DND-41 (cell line): ENCODE measurements around the gene PEPD.

Experiments
- ATAC-seq: fragments of 200-7000 bp; cut with Tn5 transposase; 3 replicates; pipeline ENCODE4 v1.9.1; 2021; ENCODE audit warnings: low read depth; ENCODE audit not compliant: insufficient read depth
- DNase-seq: peaks from one replicate; pipeline ENCODE4 v3.0.0-alpha.2; 2020
- H2AFZ ChIP-seq: 2 replicates; pipeline ENCODE4 v1.6.0; 2012; ENCODE audit warnings: low read depth, low read length
- H3K27ac ChIP-seq: 2 replicates; pipeline ENCODE4 v1.5.1; 2012; ENCODE audit warnings: low read length, inconsistent platforms
- H3K27me3 ChIP-seq: fragments of 200-600 bp; sonication (generic); 2 replicates; pipeline ENCODE4 v1.6.0; 2012; ENCODE audit warnings: low read length, mild to moderate bottlenecking, inconsistent platforms; ENCODE audit not compliant: insufficient read depth, poor library complexity
- H3K36me3 ChIP-seq: 2 replicates; pipeline ENCODE4 v1.5.1; 2012; ENCODE audit warnings: low read length, inconsistent platforms; ENCODE audit not compliant: insufficient read depth
- H3K4me1 ChIP-seq: 2 replicates; pipeline ENCODE4 v1.5.1; 2012; ENCODE audit warnings: mild to moderate bottlenecking, low read length; ENCODE audit not compliant: insufficient read depth
- H3K4me2 ChIP-seq: 2 replicates; pipeline ENCODE4 v1.6.0; 2012; ENCODE audit warnings: mild to moderate bottlenecking, moderate library complexity, low read length, inconsistent platforms; ENCODE audit not compliant: insufficient read depth
- H3K4me3 ChIP-seq, 2 experiments: fragments of 200-600 bp in 1 of 2; shearing (Covaris generic) in 1 of 2; 2 replicates each; pipeline ENCODE4 v1.5.1; 2012 to 2016; ENCODE audit warnings: inconsistent platforms in 2 of 2, low read length in 2 of 2, mild to moderate bottlenecking in 2 of 2, low read depth in 1 of 2, moderate library complexity in 1 of 2
- H3K79me2 ChIP-seq: 2 replicates; pipeline ENCODE4 v1.6.0; 2012; ENCODE audit warnings: low read length, inconsistent platforms; ENCODE audit not compliant: insufficient read depth
- H3K9ac ChIP-seq: 2 replicates; pipeline ENCODE4 v1.6.0; 2012; ENCODE audit warnings: low read depth, mild to moderate bottlenecking, inconsistent platforms, low read length, moderate library complexity
- H3K9me3 ChIP-seq: 2 replicates; pipeline ENCODE4 v1.5.1; 2012; ENCODE audit warnings: low read length, moderate library complexity, mild to moderate bottlenecking, inconsistent platforms; ENCODE audit not compliant: insufficient read depth, severe bottlenecking
- H4K20me1 ChIP-seq: 2 replicates; pipeline ENCODE4 v1.6.0; 2012; ENCODE audit warnings: low read length; ENCODE audit not compliant: insufficient read depth
- CTCF ChIP-seq: IDR thresholded peaks from 2 replicates; pipeline ENCODE4 v1.5.1; 2012; ENCODE audit warnings: borderline replicate concordance, low read length, moderate library complexity, mild to moderate bottlenecking; ENCODE audit not compliant: poor library complexity, severe bottlenecking; ENCODE audit errors: extremely low read depth
- EZH2 ChIP-seq: IDR thresholded peaks from 3 replicates; pipeline ENCODE4 v1.6.1; 2012; ENCODE audit warnings: borderline replicate concordance, low read depth, mild to moderate bottlenecking, moderate library complexity, low read length, inconsistent platforms; ENCODE audit not compliant: severe bottlenecking

PEPD gene

GRCh38 chr19:33344573-33344925 lies 177.0 kb downstream of the PEPD start:
- Histone ChIP-seq H2AFZ (no peak overlapping the region), H3K79me2 (no peaks in the 10 kb centered on the region), H3K27me3 (peaks cover 15% of the 10 kb centered on the region), H4K20me1 (no peaks in the 10 kb centered on the region), H3K27ac (no peak overlapping the region), H3K4me2 (no peak overlapping the region), H3K9me3 (no peaks in the 10 kb centered on the region), H3K4me1 (no peaks in the 10 kb centered on the region), H3K4me3 (no peak overlapping the region), H3K9ac (no peak overlapping the region), H3K36me3 (no peaks in the 10 kb centered on the region)
- DNase-seq: no peak
- no peak for ATAC-seq
- TF ChIP-seq CTCF (no peak), EZH2 (no peak)

DNA sequence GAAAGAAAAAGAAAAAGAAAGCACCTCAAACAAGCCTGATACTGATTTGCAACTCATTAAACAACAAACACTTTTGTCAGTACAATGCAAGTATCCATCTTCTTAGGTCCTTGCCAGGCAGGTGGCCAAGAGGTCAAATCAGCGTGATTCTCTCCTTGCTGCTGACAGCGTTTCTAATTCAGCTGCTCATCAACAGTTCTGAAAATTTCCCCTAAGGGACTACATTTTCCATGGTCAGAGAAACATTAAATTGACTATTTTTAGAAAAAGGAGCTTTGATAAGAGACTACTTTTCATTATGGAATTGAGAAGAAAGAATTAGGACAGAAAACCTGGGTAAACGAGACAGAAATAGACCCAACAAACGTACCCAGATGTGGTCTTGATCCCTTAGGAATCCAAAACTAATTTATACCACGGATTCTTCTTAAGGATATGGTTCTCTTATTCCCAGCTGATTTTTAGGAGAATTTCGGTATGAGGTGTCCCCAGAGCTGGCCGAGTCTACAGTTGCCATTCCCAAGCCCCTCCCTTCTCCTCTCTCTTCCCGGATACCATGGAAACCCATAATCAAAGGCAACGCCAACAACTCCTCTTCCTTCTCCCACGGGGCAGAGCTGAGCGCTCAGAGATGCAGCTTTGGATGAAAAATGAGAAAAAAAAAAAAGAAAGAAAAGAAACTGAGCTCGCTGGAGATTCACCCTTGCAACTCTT lies 177.6 kb downstream of the PEPD start:
- Histone ChIP-seq H4K20me1 (no peaks in the 10 kb centered on the region), H2AFZ (no peak overlapping the region), H3K9me3 (no peaks in the 10 kb centered on the region), H3K27me3 (peaks cover 15% of the 10 kb centered on the region), H3K9ac (no peak overlapping the region), H3K79me2 (no peaks in the 10 kb centered on the region), H3K27ac (no peak overlapping the region), H3K4me2 (no peak overlapping the region), H3K4me3 (no peak overlapping the region), H3K36me3 (no peaks in the 10 kb centered on the region), H3K4me1 (no peaks in the 10 kb centered on the region)
- ATAC-seq (no peak), DNase-seq (no peak)
- no peak for TF ChIP-seq EZH2

GRCh38 chr19:33343301-33343700 lies 178.3 kb downstream of the PEPD start:
- Histone ChIP-seq H4K20me1 (no peaks in the 10 kb centered on the region), H3K4me3 (no peak overlapping the region), H3K79me2 (no peaks in the 10 kb centered on the region), H3K4me1 (no peaks in the 10 kb centered on the region), H3K4me2 (no peak overlapping the region), H3K9ac (no peak overlapping the region), H3K27ac (no peak overlapping the region), H3K36me3 (no peaks in the 10 kb centered on the region), H2AFZ (no peak overlapping the region), H3K9me3 (no peaks in the 10 kb centered on the region), H3K27me3 (peaks cover 15% of the 10 kb centered on the region)
- TF ChIP-seq EZH2 (no peak), CTCF (no peak)
- ATAC-seq (no peak), DNase-seq (no peak)

- DNase-seq (no peak), ATAC-seq (no peak)
- no peak for TF ChIP-seq CTCF
- no peak for TF ChIP-seq EZH2
- H3K9ac ChIP-seq: no peak overlapping the region
- H2AFZ ChIP-seq: no peak overlapping the region
- H3K9me3 ChIP-seq: no peaks in the 10 kb centered on the region
- no peak overlapping the region for H3K4me2 ChIP-seq
- no peaks in the 10 kb centered on the region for H3K79me2 ChIP-seq
- no peaks in the 10 kb centered on the region for H3K4me1 ChIP-seq
- H3K36me3 ChIP-seq: no peaks in the 10 kb centered on the region
- no peak overlapping the region for H3K4me3 ChIP-seq
- peaks cover 6% of the 10 kb centered on the region for H3K27me3 ChIP-seq
- no peak overlapping the region for H3K27ac ChIP-seq
- no peaks in the 10 kb centered on the region for H4K20me1 ChIP-seq
Measured at GRCh38 chr19:33340991-33341390, 180.6 kb downstream of the PEPD start.
